HEK293T (cell line): ENCODE data around the gene RPA1.

Experiments
- ARNT ChIP-seq: fragments of 450-650 bp; IDR thresholded peaks from 2 replicates; pipeline ENCODE4 v1.6.1; 2017; ENCODE audit warnings: mild to moderate bottlenecking
- BHLHE40 ChIP-seq: fragments of 450-650 bp; IDR thresholded peaks from 2 replicates; pipeline ENCODE4 v1.6.1; 2016; ENCODE audit warnings: mild to moderate bottlenecking, moderate library complexity, borderline replicate concordance
- CTBP1 ChIP-seq: fragments of 450-650 bp; IDR thresholded peaks from 2 replicates; pipeline ENCODE4 v1.6.1; 2016; ENCODE audit warnings: borderline replicate concordance
- FOXA1 ChIP-seq: fragments of 450-650 bp; IDR thresholded peaks from 2 replicates; pipeline ENCODE4 v1.6.1; 2016; ENCODE audit warnings: mild to moderate bottlenecking
- NFRKB ChIP-seq: fragments of 450-650 bp; IDR thresholded peaks from 2 replicates; pipeline ENCODE4 v1.6.1; 2016; ENCODE audit warnings: mild to moderate bottlenecking, moderate library complexity
- SP1 ChIP-seq: fragments of 450-650 bp; IDR thresholded peaks from 2 replicates; pipeline ENCODE4 v1.6.1; 2017
- TARDBP ChIP-seq: fragments of 450-650 bp; IDR thresholded peaks from 2 replicates; pipeline ENCODE4 v1.6.1; 2016
- TF ChIP-seq, protein P1 (sequence below): fragments of 450-650 bp; IDR thresholded peaks from 2 replicates; pipeline ENCODE4 v1.6.1; 2016

DNA sequence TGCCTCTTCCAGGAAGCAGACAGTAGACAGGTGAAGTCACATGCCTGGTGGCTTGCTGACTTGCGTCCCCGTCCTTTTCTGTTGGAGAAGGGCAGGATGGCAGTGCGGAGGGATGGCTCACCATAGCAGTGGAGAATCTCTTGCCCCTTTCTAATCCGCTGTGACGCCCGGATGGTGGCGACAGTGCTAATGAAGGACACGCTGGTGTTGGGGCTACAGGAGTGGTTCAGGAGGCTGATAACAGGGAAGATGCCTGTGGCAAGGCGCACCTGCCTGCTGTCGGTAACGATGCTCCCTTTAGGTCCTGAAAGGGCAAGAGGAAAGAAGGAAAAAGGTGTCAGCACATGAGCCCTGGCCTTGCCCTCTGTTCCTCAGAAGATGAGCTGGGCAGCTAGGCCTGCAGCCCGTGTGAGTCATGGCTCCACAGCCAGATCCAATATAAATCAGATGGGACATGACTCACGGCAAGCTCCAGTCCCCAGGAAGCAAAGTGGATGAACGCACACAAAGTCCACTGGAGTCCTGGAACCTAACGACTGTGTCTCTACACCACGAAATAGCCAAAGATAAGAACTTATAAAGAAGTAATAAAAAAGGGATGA is 42.4 kb upstream of the RPA1 start:
- TF ChIP-seq SP1 = no peak
- no peak for TF ChIP-seq NFRKB
- TF ChIP-seq FOXA1 = no peak
- TF ChIP-seq BHLHE40 = no peak
- TF ChIP-seq, protein P1, sequence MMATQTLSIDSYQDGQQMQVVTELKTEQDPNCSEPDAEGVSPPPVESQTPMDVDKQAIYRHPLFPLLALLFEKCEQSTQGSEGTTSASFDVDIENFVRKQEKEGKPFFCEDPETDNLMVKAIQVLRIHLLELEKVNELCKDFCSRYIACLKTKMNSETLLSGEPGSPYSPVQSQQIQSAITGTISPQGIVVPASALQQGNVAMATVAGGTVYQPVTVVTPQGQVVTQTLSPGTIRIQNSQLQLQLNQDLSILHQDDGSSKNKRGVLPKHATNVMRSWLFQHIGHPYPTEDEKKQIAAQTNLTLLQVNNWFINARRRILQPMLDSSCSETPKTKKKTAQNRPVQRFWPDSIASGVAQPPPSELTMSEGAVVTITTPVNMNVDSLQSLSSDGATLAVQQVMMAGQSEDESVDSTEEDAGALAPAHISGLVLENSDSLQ = no peak
- no peak for TF ChIP-seq ARNT
- TF ChIP-seq TARDBP = no peak
- no peak for TF ChIP-seq CTBP1
